Right lobe of liver (tissue), 4 donors: ENCODE results near the gene ST8SIA6.

Source experiments
- POLR2A ChIP-seq: fragments of 450-650 bp; IDR thresholded peaks from one replicate; pipeline ENCODE4 v1.6.1; 2017; ENCODE audit warnings: antibody characterized with exemption, mild to moderate bottlenecking
- TF ChIP-seq, protein P1 (sequence below), 4 donors: fragments of 200-600 bp in 3 of 4; fragments of 450-650 bp in 1 of 4; IDR thresholded peaks; one replicate each; pipeline versions ENCODE4 v1.5.1 to v1.8.0; 2016 to 2022; ENCODE audit warnings: antibody characterized with exemption in 4 of 4, mild to moderate bottlenecking in 2 of 4
- donor health status: DM: no; HTN: no; CAD: no.
- donor health status: DM: no; HTN: no; CAD: no.
- donor health status: DM: no; HTN: yes; CAD: no.

DNA sequence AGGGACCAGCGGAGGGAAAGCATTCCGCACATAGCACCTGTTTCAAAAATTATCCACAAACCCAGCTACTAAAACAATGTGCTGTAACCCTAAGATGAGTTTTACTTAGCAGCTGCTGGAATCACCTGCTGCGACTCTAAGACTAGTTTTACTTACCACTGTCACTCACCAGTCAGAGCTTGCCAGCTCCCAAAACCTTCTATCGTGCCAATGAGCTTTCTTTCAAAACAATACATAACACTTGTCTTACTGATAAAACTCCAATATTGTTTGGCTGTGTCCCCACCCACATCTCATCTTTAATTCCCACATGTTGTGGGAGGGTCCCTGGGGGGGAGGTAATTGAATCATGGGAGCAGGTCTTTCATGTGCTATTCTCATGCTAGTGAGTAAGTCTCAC is 18.4 kb downstream of the ST8SIA6 start:
- TF ChIP-seq, protein P1, sequence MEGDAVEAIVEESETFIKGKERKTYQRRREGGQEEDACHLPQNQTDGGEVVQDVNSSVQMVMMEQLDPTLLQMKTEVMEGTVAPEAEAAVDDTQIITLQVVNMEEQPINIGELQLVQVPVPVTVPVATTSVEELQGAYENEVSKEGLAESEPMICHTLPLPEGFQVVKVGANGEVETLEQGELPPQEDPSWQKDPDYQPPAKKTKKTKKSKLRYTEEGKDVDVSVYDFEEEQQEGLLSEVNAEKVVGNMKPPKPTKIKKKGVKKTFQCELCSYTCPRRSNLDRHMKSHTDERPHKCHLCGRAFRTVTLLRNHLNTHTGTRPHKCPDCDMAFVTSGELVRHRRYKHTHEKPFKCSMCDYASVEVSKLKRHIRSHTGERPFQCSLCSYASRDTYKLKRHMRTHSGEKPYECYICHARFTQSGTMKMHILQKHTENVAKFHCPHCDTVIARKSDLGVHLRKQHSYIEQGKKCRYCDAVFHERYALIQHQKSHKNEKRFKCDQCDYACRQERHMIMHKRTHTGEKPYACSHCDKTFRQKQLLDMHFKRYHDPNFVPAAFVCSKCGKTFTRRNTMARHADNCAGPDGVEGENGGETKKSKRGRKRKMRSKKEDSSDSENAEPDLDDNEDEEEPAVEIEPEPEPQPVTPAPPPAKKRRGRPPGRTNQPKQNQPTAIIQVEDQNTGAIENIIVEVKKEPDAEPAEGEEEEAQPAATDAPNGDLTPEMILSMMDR (IDR thresholded peaks at IDR 0.05) = no peak
- no peak for TF ChIP-seq POLR2A
